WTC11 (cell line): ENCODE data around the gene EXOC3L2. TPM values are rescaled to one million over a fixed set of nuclear protein-coding genes. Genes with fewer than 3 reads are reported as not detected.

Source experiments
- ATAC-seq: fragments of 200-7000 bp; cut with Tn5 transposase; 2 replicates; pipeline ENCODE4 v1.10.0; 2021; ENCODE audit warnings: mild to moderate bottlenecking, moderate library complexity
- CTCF ChIA-PET: fragments of 300-600 bp; sonication (Branson Sonifier 250); formaldehyde crosslinking; loops from one replicate; lab custom pipeline; 2021; ENCODE audit warnings: antibody characterized with exemption; lab: Charles Lee
- POLR2A ChIA-PET: fragments of 350-600 bp; sonication (Branson Sonifier 250); formaldehyde crosslinking; loops from one replicate; lab custom pipeline; 2021; ENCODE audit warnings: antibody characterized with exemption; lab: Charles Lee
- DNase-seq: peaks from one replicate; pipeline ENCODE4 v3.0.0; 2021; ENCODE audit warnings: low spot score
- H3K27ac Mint-ChIP-seq: 2 replicates; pipeline ENCODE4 v1.8.0; 2021; ENCODE audit warnings: mixed read lengths
- H3K27me3 Mint-ChIP-seq: 2 replicates; pipeline ENCODE4 v1.8.0; 2021; ENCODE audit warnings: low read depth, mild to moderate bottlenecking, moderate library complexity, mixed read lengths
- H3K36me3 Mint-ChIP-seq: 2 replicates; pipeline ENCODE4 v1.8.0; 2021; ENCODE audit warnings: mixed read lengths
- H3K4me1 Mint-ChIP-seq: 2 replicates; pipeline ENCODE4 v1.8.0; 2022; ENCODE audit warnings: mixed read lengths
- H3K4me3 Mint-ChIP-seq: 2 replicates; pipeline ENCODE4 v1.8.0; 2021; ENCODE audit warnings: mild to moderate bottlenecking, moderate library complexity, mixed read lengths
- H3K9me3 Mint-ChIP-seq: 2 replicates; pipeline ENCODE4 v1.8.0; 2021; ENCODE audit warnings: mixed read lengths
- ARID4B ChIP-seq: sonication (generic); formaldehyde crosslinking; IDR thresholded peaks from 2 replicates; pipeline ENCODE4 v1.8.0; 2023; ENCODE audit warnings: missing genetic modification reagents, mild to moderate bottlenecking, borderline replicate concordance
- ATF1 ChIP-seq: sonication (generic); formaldehyde crosslinking; IDR thresholded peaks from 2 replicates; pipeline ENCODE4 v1.8.1; 2023; ENCODE audit warnings: mild to moderate bottlenecking, moderate library complexity, missing genetic modification reagents
- CBFB ChIP-seq: sonication (generic); formaldehyde crosslinking; IDR thresholded peaks from 2 replicates; pipeline ENCODE4 v1.8.1; 2022; ENCODE audit warnings: mild to moderate bottlenecking, low read depth, missing genetic modification reagents
- CREM ChIP-seq: sonication (generic); formaldehyde crosslinking; IDR thresholded peaks from 2 replicates; pipeline ENCODE4 v1.8.1; 2022; ENCODE audit warnings: mild to moderate bottlenecking, missing genetic modification reagents, moderate library complexity
- E2F1 ChIP-seq: sonication (generic); formaldehyde crosslinking; IDR thresholded peaks from 2 replicates; pipeline ENCODE4 v1.8.0; 2022; ENCODE audit warnings: mild to moderate bottlenecking, missing genetic modification reagents
- FOXK1 ChIP-seq: sonication (generic); formaldehyde crosslinking; IDR thresholded peaks from 2 replicates; pipeline ENCODE4 v1.8.0; 2022; ENCODE audit warnings: mild to moderate bottlenecking, moderate library complexity, missing genetic modification reagents
- HMGXB4 ChIP-seq: sonication (generic); formaldehyde crosslinking; IDR thresholded peaks from 2 replicates; pipeline ENCODE4 v1.8.1; 2023; ENCODE audit warnings: mild to moderate bottlenecking, moderate library complexity, missing genetic modification reagents
- JUN ChIP-seq: sonication (generic); formaldehyde crosslinking; IDR thresholded peaks from 2 replicates; pipeline ENCODE4 v1.8.0; 2023; ENCODE audit warnings: mild to moderate bottlenecking, missing genetic modification reagents
- KAT7 ChIP-seq: sonication (generic); formaldehyde crosslinking; IDR thresholded peaks from 2 replicates; pipeline ENCODE4 v1.8.1; 2023; ENCODE audit warnings: missing genetic modification reagents, mild to moderate bottlenecking, borderline replicate concordance
- NFE2L1 ChIP-seq: sonication (generic); formaldehyde crosslinking; IDR thresholded peaks from 2 replicates; pipeline ENCODE4 v1.8.1; 2023; ENCODE audit warnings: missing genetic modification reagents
- NR1H2 ChIP-seq: sonication (generic); formaldehyde crosslinking; IDR thresholded peaks from 2 replicates; pipeline ENCODE4 v1.9.0; 2021; ENCODE audit warnings: mild to moderate bottlenecking, moderate library complexity, missing genetic modification reagents
- NR3C1 ChIP-seq: sonication (generic); formaldehyde crosslinking; conservative IDR thresholded peaks from 2 replicates; pipeline ENCODE4 v1.8.1; 2023; ENCODE audit warnings: low read depth, mild to moderate bottlenecking, missing genetic modification reagents
- OVOL2 ChIP-seq: fragments of 250-450 bp; sonication (Bioruptor Pico); IDR thresholded peaks from 2 replicates; pipeline ENCODE4 v1.9.0; 2021; ENCODE audit warnings: mild to moderate bottlenecking, borderline replicate concordance
- PRDM15 ChIP-seq: sonication (generic); formaldehyde crosslinking; IDR thresholded peaks from 2 replicates; pipeline ENCODE4 v1.8.0; 2022; ENCODE audit warnings: missing genetic modification reagents
- RELA ChIP-seq: sonication (generic); formaldehyde crosslinking; IDR thresholded peaks from 2 replicates; pipeline ENCODE4 v1.8.1; 2022; ENCODE audit warnings: missing genetic modification reagents, mild to moderate bottlenecking, borderline replicate concordance
- SP1 ChIP-seq: sonication (generic); formaldehyde crosslinking; conservative IDR thresholded peaks from 2 replicates; pipeline ENCODE4 v1.8.1; 2022; ENCODE audit warnings: missing genetic modification reagents
- TCF7 ChIP-seq: sonication (generic); formaldehyde crosslinking; IDR thresholded peaks from 2 replicates; pipeline ENCODE4 v1.8.0; 2022; ENCODE audit warnings: mild to moderate bottlenecking, low read depth, missing genetic modification reagents, moderate library complexity
- ZBTB21 ChIP-seq: sonication (generic); formaldehyde crosslinking; IDR thresholded peaks from 2 replicates; pipeline ENCODE4 v1.8.1; 2023; ENCODE audit warnings: mild to moderate bottlenecking, missing genetic modification reagents, borderline replicate concordance
- ZNF396 ChIP-seq: fragments of 250-450 bp; sonication (Bioruptor Pico); IDR thresholded peaks from 2 replicates; pipeline ENCODE4 v1.8.0; 2021; ENCODE audit warnings: mild to moderate bottlenecking, moderate library complexity, borderline replicate concordance
- total RNA-seq: library from RNA; stranded (reverse); gene quantifications from 3 replicates; pipeline ENCODE4 v1.2.3, GENCODE V29; 2021

Gene EXOC3L2
- total RNA-seq, 1 experiment from 2014 or later, result 2.7 TPM

GRCh38 chr19:45195764-45196163 lies 49.4 kb downstream of the EXOC3L2 start:
- no peaks in the 10 kb centered on the region for H3K4me1 Mint-ChIP-seq
- CTCF ChIA-PET, result interaction anchor here (1.4 kb wide), 1 partner anchor 8 kb away, joined by 6 read pairs; no protein-coding TSS in a partner anchor

More at GRCh38 chr19:45195764-45196163, 49.4 kb downstream of the EXOC3L2 start:
- no peaks in the 10 kb centered on the region for H3K36me3 Mint-ChIP-seq
- no peak overlapping the region for H3K27ac Mint-ChIP-seq
- POLR2A ChIA-PET, result no interaction called here
- H3K4me3 Mint-ChIP-seq, result no peak overlapping the region
- no peaks in the 10 kb centered on the region for H3K9me3 Mint-ChIP-seq
- no peak for ATAC-seq
- TF ChIP-seq HMGXB4 (CRISPR knock-in tag) (no peak), CBFB (CRISPR knock-in tag) (no peak), JUN (CRISPR knock-in tag) (no peak), RELA (no peak), OVOL2 (no peak), NR1H2 (CRISPR knock-in tag) (no peak), ATF1 (CRISPR knock-in tag) (no peak), ZNF396 (CRISPR knock-in tag) (no peak), E2F1 (no peak), ZBTB21 (CRISPR knock-in tag) (no peak), NR3C1 (no peak), PRDM15 (CRISPR knock-in tag) (no peak), FOXK1 (CRISPR knock-in tag) (no peak), NFE2L1 (no peak), CREM (no peak), ARID4B (CRISPR knock-in tag) (no peak), TCF7 (no peak), SP1 (CRISPR knock-in tag) (no peak), KAT7 (CRISPR knock-in tag) (no peak)
- H3K27me3 Mint-ChIP-seq, result peaks cover 33% of the 10 kb centered on the region
- no peak for DNase-seq
